GM23248 (cell line): ENCODE results near the gene ZNF432. TPM values are rescaled to one million over a fixed set of nuclear protein-coding genes. Genes with fewer than 3 reads are reported as not detected.
A peak's percentile ranks its signal among the peaks of the same experiment; 100 is the strongest.
"Not testable (repeated sequence)": the region's sequence is repeated elsewhere in the genome, so short reads cannot be mapped to it uniquely, and the experiment has no call there.

Source experiments
- DNase-seq: peaks from one replicate; pipeline ENCODE4 v3.0.0-alpha.2; 2015
- H2AFZ ChIP-seq: fragments of 200-600 bp; sonication (generic); 2 replicates; pipeline ENCODE4 v1.6.1; 2016; ENCODE audit warnings: antibody characterized with exemption
- H3F3A ChIP-seq: fragments of 200-600 bp; sonication (generic); 2 replicates; pipeline ENCODE4 v1.6.1; 2016; ENCODE audit warnings: mild to moderate bottlenecking, antibody characterized with exemption, mixed run types; ENCODE audit not compliant: insufficient read depth
- H3K27ac ChIP-seq: fragments of 200-600 bp; sonication (generic); 2 replicates; pipeline ENCODE4 v1.5.1; 2016; ENCODE audit warnings: mild to moderate bottlenecking
- H3K27me3 ChIP-seq: fragments of 200-600 bp; sonication (generic); replicated peaks from 2 replicates; pipeline ENCODE4 v1.6.1; 2016; ENCODE audit warnings: mild to moderate bottlenecking; ENCODE audit not compliant: insufficient read depth
- H3K36me3 ChIP-seq: fragments of 200-600 bp; sonication (generic); 2 replicates; pipeline ENCODE4 v1.6.1; 2016; ENCODE audit warnings: low read depth, mild to moderate bottlenecking
- H3K4me1 ChIP-seq: fragments of 200-600 bp; sonication (generic); 2 replicates; pipeline ENCODE4 v1.6.1; 2016; ENCODE audit warnings: mild to moderate bottlenecking; ENCODE audit not compliant: insufficient read depth
- H3K4me2 ChIP-seq: fragments of 200-600 bp; sonication (generic); one replicate; pipeline ENCODE4 v1.6.1; 2016; ENCODE audit warnings: mild to moderate bottlenecking; ENCODE audit not compliant: unreplicated experiment
- H3K4me3 ChIP-seq: fragments of 200-600 bp; sonication (generic); 2 replicates; pipeline ENCODE4 v1.5.1; 2016; ENCODE audit warnings: mild to moderate bottlenecking
- H3K79me2 ChIP-seq: fragments of 200-600 bp; sonication (generic); 2 replicates; pipeline ENCODE4 v1.6.1; 2016; ENCODE audit warnings: mild to moderate bottlenecking; ENCODE audit not compliant: insufficient read depth
- H3K9ac ChIP-seq: fragments of 200-600 bp; sonication (generic); 2 replicates; pipeline ENCODE4 v1.6.1; 2016; ENCODE audit warnings: mild to moderate bottlenecking
- H3K9me2 ChIP-seq: fragments of 200-600 bp; sonication (generic); 2 replicates; pipeline ENCODE4 v1.6.1; 2016; ENCODE audit warnings: mixed run types, mild to moderate bottlenecking, moderate library complexity; ENCODE audit not compliant: insufficient read depth
- H3K9me3 ChIP-seq: fragments of 200-600 bp; sonication (generic); one replicate; pipeline ENCODE4 v1.6.1; 2017; ENCODE audit warnings: low read depth
- H4K20me1 ChIP-seq: fragments of 200-600 bp; sonication (generic); 2 replicates; pipeline ENCODE4 v1.6.0; 2016; ENCODE audit not compliant: insufficient read depth
- EZH2 ChIP-seq: fragments of 200-600 bp; sonication (generic); IDR thresholded peaks from 2 replicates; pipeline ENCODE4 v1.6.1; 2018; ENCODE audit warnings: antibody characterized with exemption, mild to moderate bottlenecking; ENCODE audit not compliant: insufficient read depth, poor library complexity, severe bottlenecking
- EZH2phosphoT487 ChIP-seq: fragments of 200-600 bp; sonication (generic); IDR thresholded peaks from 2 replicates; pipeline ENCODE4 v1.6.1; 2018; ENCODE audit warnings: antibody characterized with exemption, moderate library complexity, mild to moderate bottlenecking, low read depth; ENCODE audit not compliant: insufficient read depth
- WGBS, 2 experiments: methylation state at CpG; one replicate each; pipeline ENCODE4 v1.1.6; 2015 to 2017; ENCODE audit warnings: low lambda C conversion rate in 2 of 2, low coverage in 1 of 2; ENCODE audit errors: missing lambda C conversion rate in 2 of 2; 5-methylcytosine and 5-hydroxymethylcytosine counted together
- in situ Hi-C: fragments of 300-500 bp; cut with MboI; formaldehyde crosslinking; loops from 2 replicates; pipeline ENCODE4 v1.15.0; 2020
- polyA plus RNA-seq: library from polyadenylated mRNA; unstranded; fragments of >200 nt; fragmentation: Nextera tagmentation; extraction: Ambion mirVana; gene quantifications from 2 replicates; pipeline ENCODE4 v1.2.1, GENCODE V29; 2016
- total RNA-seq: library from RNA; depleted of rRNA; stranded (reverse); fragments of >200 nt; shearing (Covaris generic); gene quantifications from 2 replicates; pipeline ENCODE4 v1.2.3, GENCODE V29; 2014

ZNF432 gene
- total and polyA plus RNA-seq, 2 experiments from 2014 or later: 3.4 to 10.4 TPM

- Histone ChIP-seq H3K4me1 (no peaks in the 10 kb centered on the region), H3K79me2 (peaks cover 15% of the 10 kb centered on the region; the same call in 1 of the 2 replicates), H3K9me2 (no peaks in the 10 kb centered on the region), H3F3A (peaks cover 11% of the 10 kb centered on the region; the same call in 1 of the 2 replicates), H3K9ac (no peak overlapping the region), H3K27ac (no peak overlapping the region), H2AFZ (no peak overlapping the region), H3K36me3 (peaks cover 84% of the 10 kb centered on the region), H3K27me3 (no peaks in the 10 kb centered on the region), H3K9me3 (peaks cover 9% of the 10 kb centered on the region), H4K20me1 (no peaks in the 10 kb centered on the region), H3K4me3 (no peak overlapping the region), H3K4me2 (no peak overlapping the region)
- WGBS, 2 experiments: 94 to 97% methylated on average over 4 of the region's 4 CpGs
- TF ChIP-seq EZH2phosphoT487 (no peak), EZH2 (no peak)
- no peak for DNase-seq
- in situ Hi-C loops: no loop called here
Measured at GRCh38 chr19:52039169-52039568, 9.5 kb downstream of the ZNF432 start.

- H3F3A ChIP-seq: peaks cover 22% of the 10 kb centered on the region
- H3K36me3 ChIP-seq: peaks cover 74% of the 10 kb centered on the region
- no peaks in the 10 kb centered on the region for H4K20me1 ChIP-seq
- H3K4me3 ChIP-seq: peak overlapping the region; percentile 7; the same call in 1 of the 2 replicates
- no peak overlapping the region for H3K27ac ChIP-seq
- no peak overlapping the region for H2AFZ ChIP-seq
- DNase-seq: peak; percentile 41
- in situ Hi-C loops: no loop called here
- no peak overlapping the region for H3K9ac ChIP-seq
- WGBS, 2 experiments: 97 to 98% methylated on average over 12 of the region's 12 CpGs
- H3K79me2 ChIP-seq: no peaks in the 10 kb centered on the region
- no peak overlapping the region for H3K4me2 ChIP-seq
- TF ChIP-seq EZH2phosphoT487: no peak
- no peak for TF ChIP-seq EZH2
- H3K9me2 ChIP-seq: no peaks in the 10 kb centered on the region
- no peaks in the 10 kb centered on the region for H3K27me3 ChIP-seq
- H3K4me1 ChIP-seq: 0 out of 2 replicates have a peak, but pooled peaks cover 2% of the 10 kb centered on the region
- H3K9me3 ChIP-seq: peaks cover 18% of the 10 kb centered on the region
Measured at GRCh38 chr19:52034051-52034728, 14.4 kb downstream of the ZNF432 start.

- Histone ChIP-seq H4K20me1 (no peaks in the 10 kb centered on the region), H3K79me2 (peaks cover 30% of the 10 kb centered on the region), H3K4me3 (peak overlapping the region; percentile 92), H3K4me1 (peaks cover 8% of the 10 kb centered on the region; the same call in 1 of the 2 replicates), H3K9ac (peak overlapping the region; percentile 97), H3K4me2 (peak overlapping the region; percentile 72), H3K36me3 (peaks cover 35% of the 10 kb centered on the region), H2AFZ (peak overlapping the region; percentile 89), H3K9me2 (no peaks in the 10 kb centered on the region), H3K27me3 (no peaks in the 10 kb centered on the region), H3K27ac (peak overlapping the region; percentile 92), H3K9me3 (peaks cover 8% of the 10 kb centered on the region), H3F3A (peaks cover 15% of the 10 kb centered on the region)
- in situ Hi-C loops: no loop called here
- no peak for DNase-seq
- TF ChIP-seq EZH2phosphoT487: no peak
- no peak for TF ChIP-seq EZH2
- WGBS, 2 experiments: 11 to 16% methylated on average over 5 of the region's 5 CpGs
Measured at GRCh38 chr19:52028780-52029123, 19.9 kb downstream of the ZNF432 start.

GRCh38 chr19:52028027-52028779, 20.4 kb downstream of the ZNF432 start, which contains the start of gene ZNF614:
Gene ZNF614 (minus strand): TSS chr19:52028379. CDS start chr19:52025745, 2,634 bp downstream.
- Histone ChIP-seq H3K27me3 (no peaks in the 10 kb centered on the region), H3K4me2 (peak within 1 kb of the TSS; percentile 72), H3K4me1 (peaks cover 8% of the 10 kb centered on the region; the same call in 1 of the 2 replicates), H3K4me3 (peak within 1 kb of the TSS; percentile 92), H3K79me2 (peaks cover 30% of the 10 kb centered on the region), H3K9me2 (no peaks in the 10 kb centered on the region), H3F3A (peaks cover 15% of the 10 kb centered on the region), H3K36me3 (peaks cover 35% of the 10 kb centered on the region), H3K9ac (peak within 1 kb of the TSS; percentile 97), H3K27ac (peak within 1 kb of the TSS; percentile 92), H4K20me1 (no peaks in the 10 kb centered on the region), H2AFZ (peak within 1 kb of the TSS; percentile 89), H3K9me3 (peaks cover 2% of the 10 kb centered on the region)
- peak; percentile 97 for DNase-seq
- TF ChIP-seq EZH2 (no peak), EZH2phosphoT487 (no peak)
- 1 to 2% methylated on average over 46 to 53 of the region's 53 CpGs for WGBS, 2 experiments
- in situ Hi-C loops: no loop called here

- H3K4me3 ChIP-seq, DNase-seq, H3K9ac ChIP-seq, H3K27me3 ChIP-seq, H3K27ac ChIP-seq, H4K20me1 ChIP-seq, H3K9me2 ChIP-seq, H3K4me2 ChIP-seq, H2AFZ ChIP-seq, H3K4me1 ChIP-seq, in situ Hi-C loops, H3K9me3 ChIP-seq: not testable (repeated sequence)
- peaks cover 29% of the 10 kb centered on the region for H3K36me3 ChIP-seq
- H3F3A ChIP-seq: peaks cover 15% of the 10 kb centered on the region
- H3K79me2 ChIP-seq: peaks cover 38% of the 10 kb centered on the region
- 90 to 92% methylated on average over 15 of the region's 15 CpGs for WGBS, 2 experiments
Measured at GRCh38 chr19:52026255-52026990, 22.2 kb downstream of the ZNF432 start.

GRCh38 chr19:52024478-52024877, 24.2 kb downstream of the ZNF432 start:
- H2AFZ ChIP-seq, H3K27ac ChIP-seq, H3K9ac ChIP-seq, H3K4me1 ChIP-seq, H3K27me3 ChIP-seq, H4K20me1 ChIP-seq, H3K9me2 ChIP-seq, H3K4me3 ChIP-seq, H3K9me3 ChIP-seq, in situ Hi-C loops, H3K4me2 ChIP-seq, DNase-seq: not testable (repeated sequence)
- H3F3A ChIP-seq: peaks cover 11% of the 10 kb centered on the region; the same call in 1 of the 2 replicates
- H3K79me2 ChIP-seq: peaks cover 58% of the 10 kb centered on the region
- H3K36me3 ChIP-seq: peaks cover 38% of the 10 kb centered on the region
- WGBS, 2 experiments: 96 to 98% methylated on average over 4 of the region's 4 CpGs
